Osteoblast (primary cell): Measurements from ENCODE around the gene CDPF1. TPM values are rescaled to one million over a fixed set of nuclear protein-coding genes. Genes with fewer than 3 reads are reported as not detected.

Experiments
- DNase-seq: peaks from one replicate; pipeline ENCODE4 v3.0.0; 2011; ENCODE audit warnings: low spot score, mixed read lengths; ENCODE audit not compliant: insufficient read length; ENCODE audit errors: missing footprints
- H2AFZ ChIP-seq: 2 replicates; pipeline ENCODE4 v1.6.0; 2011; ENCODE audit warnings: mild to moderate bottlenecking, low read length
- H3K27ac ChIP-seq: 2 replicates; pipeline ENCODE4 v1.5.1; 2011; ENCODE audit warnings: mild to moderate bottlenecking, low read depth, low read length, moderate library complexity
- H3K27me3 ChIP-seq: 2 replicates; pipeline ENCODE4 v1.6.0; 2012; ENCODE audit warnings: mild to moderate bottlenecking, control low read depth, inconsistent platforms, low read length, moderate library complexity; ENCODE audit not compliant: insufficient read depth
- H3K36me3 ChIP-seq: 2 replicates; pipeline ENCODE4 v1.5.1; 2011; ENCODE audit warnings: mild to moderate bottlenecking, low read length, control low read depth, moderate library complexity; ENCODE audit not compliant: insufficient read depth
- H3K4me1 ChIP-seq: 2 replicates; pipeline ENCODE4 v1.5.1; 2011; ENCODE audit warnings: mild to moderate bottlenecking, low read length, control low read depth, moderate library complexity; ENCODE audit not compliant: insufficient read depth
- H3K4me2 ChIP-seq: 2 replicates; pipeline ENCODE4 v1.6.0; 2011; ENCODE audit warnings: mild to moderate bottlenecking, low read length; ENCODE audit not compliant: insufficient read depth
- H3K4me3 ChIP-seq: fragments of 200-600 bp; sonication (generic); 3 replicates; pipeline ENCODE4 v1.5.1; 2012; ENCODE audit warnings: mild to moderate bottlenecking, low read length, inconsistent platforms; ENCODE audit not compliant: insufficient read depth
- H3K79me2 ChIP-seq: 2 replicates; pipeline ENCODE4 v1.6.0; 2012; ENCODE audit warnings: mild to moderate bottlenecking, low read length, control low read depth, inconsistent platforms; ENCODE audit not compliant: insufficient read depth
- H3K9me3 ChIP-seq: 2 replicates; pipeline ENCODE4 v1.5.1; 2011; ENCODE audit warnings: low read depth, low read length, control low read depth
- H4K20me1 ChIP-seq: 2 replicates; pipeline ENCODE4 v1.6.0; 2012; ENCODE audit warnings: mild to moderate bottlenecking, low read length, control low read depth; ENCODE audit not compliant: insufficient read depth
- CTCF ChIP-seq: IDR thresholded peaks from 2 replicates; pipeline ENCODE4 v1.5.1; 2011; ENCODE audit warnings: mild to moderate bottlenecking, low read depth, low read length, moderate library complexity; ENCODE audit errors: extremely low read depth
- total RNA-seq: library from RNA; depleted of rRNA; stranded (reverse); fragments of >200 nt; gene quantifications from 2 replicates; pipeline ENCODE4 v1.2.3, GENCODE V29; 2012

The CDPF1 gene
- total RNA-seq, 1 donor: 12.7 TPM

- no peak for TF ChIP-seq CTCF
- Histone ChIP-seq H2AFZ (no peak overlapping the region), H3K27me3 (no peaks in the 10 kb centered on the region), H3K79me2 (no peaks in the 10 kb centered on the region), H3K4me2 (no peak overlapping the region), H3K4me1 (peaks cover 4% of the 10 kb centered on the region), H3K4me3 (no peak overlapping the region), H3K9me3 (no peaks in the 10 kb centered on the region), H3K36me3 (peaks cover 9% of the 10 kb centered on the region), H3K27ac (no peak overlapping the region), H4K20me1 (no peaks in the 10 kb centered on the region)
- DNase-seq: no peak
Measured at GRCh38 chr22:46225631-46226030, 24.5 kb downstream of the CDPF1 start.

- Histone ChIP-seq H3K36me3 (peaks cover 15% of the 10 kb centered on the region), H3K4me1 (peaks cover 4% of the 10 kb centered on the region), H3K79me2 (no peaks in the 10 kb centered on the region), H3K4me3 (no peak overlapping the region), H4K20me1 (no peaks in the 10 kb centered on the region), H3K27me3 (no peaks in the 10 kb centered on the region), H2AFZ (no peak overlapping the region), H3K4me2 (no peak overlapping the region), H3K9me3 (no peaks in the 10 kb centered on the region), H3K27ac (no peak overlapping the region)
- DNase-seq: no peak
- TF ChIP-seq CTCF: no peak
Measured at GRCh38 chr22:46224898-46225290, 25.2 kb downstream of the CDPF1 start.

- no peaks in the 10 kb centered on the region for H3K9me3 ChIP-seq
- H3K27me3 ChIP-seq: no peaks in the 10 kb centered on the region
- peaks cover 21% of the 10 kb centered on the region for H3K36me3 ChIP-seq
- H3K79me2 ChIP-seq: no peaks in the 10 kb centered on the region
- no peak for DNase-seq
- H3K27ac ChIP-seq: no peak overlapping the region
- H3K4me1 ChIP-seq: peaks cover 4% of the 10 kb centered on the region
- TF ChIP-seq CTCF: no peak
- H2AFZ ChIP-seq: no peak overlapping the region
- H4K20me1 ChIP-seq: no peaks in the 10 kb centered on the region
- no peak overlapping the region for H3K4me3 ChIP-seq
- no peak overlapping the region for H3K4me2 ChIP-seq
Measured at GRCh38 chr22:46224044-46224897, 25.8 kb downstream of the CDPF1 start.

- H4K20me1 ChIP-seq: no peaks in the 10 kb centered on the region
Measured at GRCh38 chr22:46220921-46221320, 29.2 kb downstream of the CDPF1 start.

More at GRCh38 chr22:46220921-46221320, 29.2 kb downstream of the CDPF1 start:
- DNase-seq: no peak
- no peak for TF ChIP-seq CTCF
- H3K9me3 ChIP-seq: no peaks in the 10 kb centered on the region
- H3K4me2 ChIP-seq: no peak overlapping the region
- H3K27me3 ChIP-seq: no peaks in the 10 kb centered on the region
- peaks cover 41% of the 10 kb centered on the region for H3K36me3 ChIP-seq
- H3K4me3 ChIP-seq: no peak overlapping the region
- H3K4me1 ChIP-seq: peaks cover 4% of the 10 kb centered on the region
- H3K79me2 ChIP-seq: no peaks in the 10 kb centered on the region
- no peak overlapping the region for H2AFZ ChIP-seq
- no peak overlapping the region for H3K27ac ChIP-seq
